T-helper 22 cell (primary cell): ENCODE results near the gene SRD5A1.
A peak's percentile ranks its signal among the peaks of the same experiment; 100 is the strongest.

ENCODE experiments used
- DNase-seq: peaks from one replicate; pipeline ENCODE4 v3.0.0-alpha.2; 2020; ENCODE audit warnings: low read depth

The SRD5A1 gene

DNA sequence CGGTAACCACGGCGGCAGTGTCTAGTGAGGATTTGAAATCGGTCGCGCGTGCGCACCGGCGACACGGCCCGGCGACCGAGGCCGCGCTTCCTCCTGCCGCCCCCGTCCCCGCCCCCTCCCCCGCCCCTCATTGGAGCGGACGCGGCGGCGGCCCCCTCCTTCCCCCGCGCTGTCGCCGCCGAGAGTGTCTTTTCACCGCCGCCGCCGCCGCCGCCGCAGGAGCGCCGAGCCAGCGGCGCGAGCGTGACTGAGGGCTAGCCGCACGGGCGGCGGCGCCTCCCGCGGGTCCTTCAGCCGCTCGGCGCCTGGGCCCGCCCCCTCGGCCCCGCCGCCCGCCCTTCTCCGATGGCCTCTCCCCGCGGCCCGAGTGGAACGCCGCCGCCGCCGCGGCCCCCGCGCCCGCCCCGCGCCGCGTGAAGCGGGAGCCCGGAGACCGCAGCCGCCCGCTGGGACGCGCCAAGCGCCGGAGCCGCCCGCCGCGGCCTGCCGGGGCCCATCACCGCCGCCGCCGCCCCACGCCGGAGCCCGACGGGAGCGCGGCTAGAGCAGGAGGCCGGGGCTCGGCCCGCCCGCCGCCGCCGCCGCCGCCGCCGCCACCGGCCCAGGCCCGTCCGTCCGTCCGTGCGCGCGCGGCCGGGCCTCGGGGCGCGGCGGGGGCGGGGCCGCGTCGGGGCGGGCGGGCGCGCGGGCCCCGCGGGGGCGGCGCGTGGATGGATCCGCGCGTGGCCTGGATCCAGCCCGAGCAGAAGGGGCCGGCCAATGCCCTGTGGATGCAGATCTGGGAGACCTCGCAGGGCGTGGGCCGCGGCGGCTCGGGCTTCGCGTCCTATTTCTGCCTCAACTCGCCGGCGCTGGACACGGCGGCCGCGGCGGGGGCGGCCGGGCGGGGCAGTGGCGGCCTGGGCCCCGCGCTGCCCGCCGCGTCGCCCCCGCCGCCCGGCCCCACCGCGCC is 80.3 kb downstream of the SRD5A1 start, which contains the start of gene TENT4A:
Gene TENT4A, plus strand, starts transcription at position 159 of the 952 bp plus-strand sequence. Its CDS starts 552 bp downstream, at position 711.
- DNase-seq = peak; percentile 17

DNA sequence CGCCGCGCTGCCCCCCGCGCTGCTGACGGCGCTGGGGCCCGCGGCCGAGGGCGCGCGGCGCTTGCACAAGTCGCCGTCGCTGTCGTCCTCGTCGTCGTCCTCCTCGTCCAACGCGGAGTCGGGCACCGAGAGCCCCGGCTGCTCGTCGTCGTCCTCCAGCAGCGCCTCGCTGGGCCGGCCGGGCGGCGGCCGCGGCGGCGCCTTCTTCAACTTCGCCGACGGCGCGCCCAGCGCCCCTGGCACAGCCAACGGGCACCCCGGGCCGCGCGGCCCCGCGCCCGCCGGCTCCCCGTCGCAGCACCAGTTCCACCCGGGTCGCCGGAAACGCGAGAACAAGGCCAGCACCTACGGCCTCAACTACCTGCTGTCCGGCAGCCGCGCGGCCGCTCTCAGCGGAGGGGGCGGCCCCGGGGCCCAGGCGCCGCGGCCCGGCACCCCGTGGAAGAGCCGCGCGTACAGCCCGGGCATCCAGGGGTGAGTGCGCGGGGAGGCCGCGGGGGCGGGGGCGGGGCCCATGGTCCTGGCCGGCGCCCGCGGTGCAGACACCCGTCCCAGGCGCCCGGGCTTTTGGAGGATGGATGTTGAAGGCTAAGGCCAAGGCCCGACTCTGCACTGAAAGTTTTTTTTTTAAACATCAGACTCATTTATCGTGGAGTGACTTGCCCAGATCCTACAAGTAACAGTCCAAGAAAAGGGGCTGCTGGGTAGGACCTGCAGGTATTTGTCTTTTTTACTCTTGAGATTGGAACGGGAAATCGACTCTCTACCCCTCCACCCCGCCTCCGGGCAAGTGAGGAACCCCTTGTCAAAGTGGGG is 81.2 kb downstream of the SRD5A1 start:
- no peak for DNase-seq

DNA sequence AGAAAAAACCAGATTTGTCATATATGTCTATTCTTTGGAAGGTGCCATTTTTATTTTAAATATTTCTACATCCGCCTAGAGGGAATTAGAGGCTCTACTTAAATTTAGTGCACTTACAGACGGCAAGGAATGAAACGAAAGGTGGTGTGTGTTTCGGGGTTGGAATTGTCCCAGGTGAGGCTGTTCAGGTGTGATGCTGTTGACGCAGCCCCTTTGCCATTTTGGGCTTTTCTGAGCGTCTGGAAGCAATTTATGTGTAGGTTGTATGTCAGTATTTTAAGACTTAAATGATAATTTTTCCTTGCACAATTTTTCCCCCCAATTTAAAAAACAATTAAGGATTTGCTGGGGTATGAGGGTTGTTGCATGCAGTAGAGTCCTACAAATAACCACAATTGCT is 82.0 kb downstream of the SRD5A1 start:
- DNase-seq = no peak

DNA sequence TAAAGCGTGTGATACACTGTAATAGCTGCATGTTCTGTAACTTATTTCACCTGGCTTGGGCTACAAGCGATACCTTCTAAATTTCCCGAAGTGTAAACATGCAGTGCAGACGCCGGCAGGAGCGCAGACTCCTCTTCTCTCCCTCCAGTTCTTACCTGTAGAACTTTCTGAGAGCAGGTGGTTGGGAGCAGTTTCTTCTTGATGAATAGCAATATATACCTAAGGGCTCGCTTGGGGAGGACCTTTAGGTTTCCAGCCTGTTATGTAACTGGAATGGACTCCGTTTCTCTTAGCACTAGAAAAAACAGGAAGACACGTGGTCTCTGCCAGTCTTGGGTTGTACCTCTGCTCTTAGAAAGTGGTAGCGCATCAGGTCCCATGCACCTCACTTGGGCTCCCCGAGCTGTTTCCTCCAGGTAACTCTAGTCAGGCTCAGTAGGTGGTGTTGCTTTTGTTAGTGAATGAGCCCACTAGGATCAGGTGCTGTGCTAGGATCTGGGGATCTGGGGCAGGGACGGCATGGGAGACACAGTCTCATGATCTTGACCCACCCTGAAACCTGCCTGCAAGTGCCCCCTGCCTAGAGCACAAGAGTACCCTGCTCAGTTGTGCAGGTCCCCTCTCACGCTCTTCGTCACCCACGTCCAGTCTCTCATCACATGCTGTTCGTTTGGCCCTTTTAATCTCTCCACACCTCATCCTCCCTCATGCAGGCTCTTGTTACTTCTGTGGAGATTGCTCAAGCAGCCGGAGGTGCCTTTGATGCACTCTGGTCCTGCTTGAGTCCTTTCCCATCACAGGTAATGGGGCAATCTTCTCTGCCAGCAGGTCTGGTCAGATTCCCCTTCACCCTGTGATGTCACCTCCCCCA is 82.8 kb downstream of the SRD5A1 start:
- no peak for DNase-seq

DNA sequence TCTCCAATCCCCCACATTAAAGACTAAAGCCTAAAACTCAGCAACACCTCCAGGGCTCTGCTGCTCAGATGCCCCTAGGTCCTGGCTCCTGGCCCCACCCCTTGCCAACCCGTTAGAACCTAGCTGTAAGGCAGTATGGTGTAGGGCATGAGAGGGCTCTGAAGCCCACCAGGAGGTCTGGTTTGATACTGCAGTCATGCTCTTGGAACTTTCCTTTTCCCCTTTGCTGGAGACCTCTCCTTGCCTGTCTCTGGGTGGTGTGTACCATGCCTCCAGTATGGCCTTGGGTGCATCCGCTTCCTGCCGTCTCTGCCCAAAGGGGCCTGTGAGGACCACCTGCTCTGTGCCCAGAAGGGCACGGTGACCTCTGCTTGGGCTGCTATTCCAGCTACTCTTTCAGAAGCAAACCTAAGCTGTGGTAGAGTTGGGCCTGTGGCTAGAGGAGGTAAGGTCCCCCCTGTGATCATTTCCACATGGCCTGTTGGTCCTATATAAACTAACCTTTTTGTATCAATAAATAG is 83.4 kb downstream of the SRD5A1 start:
- DNase-seq = no peak

DNA sequence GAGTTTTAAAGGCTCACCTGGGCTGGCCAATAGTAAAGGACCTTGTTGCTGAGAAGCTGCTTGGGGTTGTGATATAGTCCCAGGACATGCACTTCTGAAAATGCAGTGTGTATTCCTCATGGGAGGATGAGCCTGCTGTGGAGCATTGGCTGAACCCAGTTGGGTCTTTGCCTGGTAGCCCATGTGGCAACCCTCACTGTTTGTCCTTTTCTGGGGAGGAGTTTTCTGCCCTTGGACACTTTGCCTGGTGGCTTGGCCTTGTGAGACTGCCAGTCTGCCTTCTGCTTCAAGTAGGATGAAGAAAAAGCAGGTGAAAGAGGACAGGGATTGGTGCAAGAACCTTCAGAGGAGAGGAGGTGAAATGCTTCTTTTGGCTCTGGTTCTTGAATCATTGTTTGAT is 84.0 kb downstream of the SRD5A1 start:
- DNase-seq = no peak

DNA sequence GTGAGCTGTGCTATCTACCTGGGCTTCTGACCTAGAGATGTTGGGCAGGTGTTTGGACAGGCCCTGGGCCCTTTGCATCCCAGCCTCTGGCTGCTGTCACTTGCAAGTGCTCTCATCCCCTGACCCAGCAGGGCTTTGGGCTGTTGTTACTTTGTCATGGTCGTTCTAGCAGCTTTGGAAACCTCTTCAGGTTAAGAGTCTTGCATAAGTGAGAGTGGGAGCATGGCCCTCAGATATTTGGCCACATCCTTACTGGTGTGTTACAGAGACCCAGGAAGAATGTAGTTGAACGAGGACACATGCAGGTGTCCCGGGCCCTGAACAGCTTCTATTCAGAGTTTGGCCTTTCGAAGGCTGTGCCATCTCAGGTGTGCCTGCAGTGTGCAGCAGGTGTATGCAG is 84.4 kb downstream of the SRD5A1 start:
- DNase-seq = no peak

DNA sequence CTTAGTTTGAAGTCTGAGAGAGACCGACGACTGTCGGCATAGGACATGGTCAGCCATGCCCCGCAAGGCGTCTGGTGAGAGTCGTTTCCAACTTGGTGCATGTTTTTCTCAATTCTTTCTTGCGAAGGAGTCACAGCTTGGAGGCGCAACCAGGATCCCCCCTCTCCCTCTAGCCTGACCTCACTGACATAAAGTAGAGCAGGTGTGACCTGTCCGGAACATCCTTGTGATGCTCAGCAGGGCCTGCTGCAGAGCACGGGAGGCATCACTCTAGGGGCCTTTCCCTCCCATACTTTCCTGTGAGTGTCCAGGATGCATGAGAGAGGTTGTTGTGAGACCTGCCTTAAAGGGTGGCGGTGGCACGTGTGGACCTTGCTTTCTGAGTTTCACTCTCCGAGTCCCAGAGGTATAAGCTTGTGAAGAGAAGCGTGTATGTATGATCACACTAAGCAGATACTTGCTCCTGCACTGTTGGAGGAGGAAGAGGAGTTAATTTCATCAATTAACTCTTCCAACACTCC is 85.0 kb downstream of the SRD5A1 start:
- DNase-seq = no peak

DNA sequence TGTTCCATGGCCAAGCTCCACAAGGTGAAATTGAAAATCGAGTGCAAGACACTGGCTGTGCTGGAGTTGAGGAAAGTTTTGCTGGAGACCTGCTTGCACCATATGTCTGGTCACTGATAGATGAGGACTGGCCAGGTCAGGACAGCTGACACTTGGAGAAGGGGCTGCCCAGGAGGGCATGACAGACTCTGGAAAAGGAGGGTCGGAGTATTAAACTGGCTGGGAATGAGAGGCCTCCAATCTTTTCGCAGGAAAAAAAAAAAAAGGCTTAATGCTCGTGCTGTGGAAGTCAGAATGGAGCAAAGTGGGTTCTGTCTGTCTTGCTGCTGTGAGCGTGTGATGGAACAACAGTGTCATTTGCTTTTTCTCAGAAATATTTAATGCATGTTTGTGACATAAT is 85.5 kb downstream of the SRD5A1 start:
- DNase-seq = no peak

DNA sequence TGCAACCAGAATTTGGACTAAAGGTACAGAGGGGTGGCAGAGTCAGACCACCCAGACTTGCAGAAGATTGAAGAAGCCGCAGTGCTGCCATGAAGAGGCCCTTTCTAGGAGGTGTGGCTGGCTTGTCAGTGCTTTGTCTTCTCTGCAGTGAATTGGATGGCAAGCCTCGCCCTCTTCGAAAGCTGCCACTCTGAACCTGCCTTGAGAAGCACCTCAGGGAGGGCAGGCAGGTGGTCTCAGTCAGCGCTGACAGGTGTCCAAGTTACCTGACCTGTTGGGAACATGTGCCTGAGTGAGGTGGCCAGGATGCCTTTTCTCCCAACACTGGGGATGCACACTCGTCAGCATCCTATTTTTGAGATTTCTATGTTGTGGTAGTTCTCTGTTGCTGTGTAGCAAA is 86.2 kb downstream of the SRD5A1 start:
- no peak for DNase-seq

DNA sequence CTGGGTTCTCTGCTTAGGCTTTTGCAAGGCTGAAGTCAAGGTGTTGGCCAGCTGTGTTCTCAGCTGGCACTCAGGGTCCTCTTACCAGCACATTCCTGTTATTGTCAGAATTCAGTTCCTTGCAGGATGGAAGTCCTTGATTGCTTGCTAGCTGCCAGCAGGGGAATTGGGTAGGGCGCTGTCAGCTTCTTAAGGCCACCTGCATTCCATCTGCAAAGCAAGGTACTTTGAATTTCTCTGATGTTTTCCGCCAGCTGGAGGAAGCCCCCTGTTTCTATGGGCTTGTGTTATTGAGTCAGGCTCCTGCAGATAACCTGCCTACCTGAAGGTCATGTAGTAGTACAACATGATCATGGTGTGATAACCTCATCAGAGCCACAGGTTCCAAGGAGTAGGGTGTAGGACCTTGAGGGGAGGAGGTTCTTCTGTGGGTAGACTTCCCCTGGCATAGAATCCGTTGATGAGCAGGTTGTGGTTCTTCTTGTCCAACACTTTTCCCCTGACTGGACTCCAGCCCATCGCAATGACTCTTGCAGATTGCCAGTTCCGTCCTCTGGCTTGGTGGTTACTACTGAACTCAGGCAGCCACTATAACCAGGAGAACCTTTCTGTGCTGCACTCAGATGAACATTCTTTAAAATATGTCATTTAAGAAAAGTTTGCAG is 86.8 kb downstream of the SRD5A1 start:
- DNase-seq = no peak

DNA sequence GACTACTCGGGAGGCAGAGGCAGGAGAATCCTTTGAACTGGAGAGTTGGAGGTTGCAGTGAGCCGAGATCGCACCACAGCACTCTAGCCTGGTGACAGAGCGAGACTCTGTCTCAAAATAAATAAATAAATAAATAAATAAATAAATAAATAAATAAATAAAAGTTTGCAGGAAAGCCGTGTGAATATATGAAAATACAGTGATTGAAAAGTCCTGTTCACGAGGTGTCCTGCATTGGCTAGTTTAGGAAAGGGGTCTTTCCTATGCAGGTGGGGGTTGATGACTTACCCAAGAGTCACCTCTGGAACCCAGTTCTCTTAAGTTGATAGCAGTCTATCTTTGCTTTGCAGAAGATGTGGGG is 87.3 kb downstream of the SRD5A1 start:
- DNase-seq = no peak

DNA sequence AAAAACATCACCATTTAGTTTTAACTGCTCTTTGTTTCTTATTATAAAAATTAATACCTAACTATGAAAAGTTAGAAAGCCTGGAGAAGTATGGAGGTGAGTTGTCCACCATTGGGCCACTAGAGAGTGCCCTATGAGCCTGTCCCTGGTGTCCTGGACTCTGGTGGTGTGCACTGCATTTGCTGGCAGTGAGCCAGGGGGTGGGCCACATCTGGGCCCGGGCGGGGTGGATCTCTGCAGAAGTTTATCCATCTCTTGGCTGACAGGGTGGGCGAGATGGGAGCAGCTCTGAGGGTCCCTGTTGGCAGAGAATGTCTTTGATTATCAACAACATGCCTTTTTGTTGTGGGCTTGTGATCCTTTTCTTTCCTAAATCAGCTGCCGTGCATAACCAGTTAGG is 88.2 kb downstream of the SRD5A1 start:
- DNase-seq = no peak

DNA sequence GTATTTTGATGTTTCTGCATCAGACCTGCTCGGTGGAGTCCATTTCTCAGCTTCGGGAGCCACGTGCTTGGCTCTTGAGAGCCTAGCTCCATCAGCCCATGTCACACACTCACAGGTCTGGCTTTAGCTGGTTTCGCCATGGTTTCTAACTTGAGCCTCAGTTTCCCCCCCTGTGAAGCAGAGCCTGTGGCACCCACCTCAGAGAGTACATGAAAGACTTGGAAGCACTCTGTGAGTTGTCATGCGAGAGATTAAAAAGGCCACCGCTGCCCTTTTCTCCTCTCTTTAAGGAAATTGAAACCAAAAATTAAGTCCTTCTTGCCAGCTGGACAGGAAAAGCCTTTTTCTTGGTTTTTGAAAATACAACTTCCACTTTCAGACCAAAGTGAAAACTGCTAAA is 88.8 kb downstream of the SRD5A1 start:
- no peak for DNase-seq

DNA sequence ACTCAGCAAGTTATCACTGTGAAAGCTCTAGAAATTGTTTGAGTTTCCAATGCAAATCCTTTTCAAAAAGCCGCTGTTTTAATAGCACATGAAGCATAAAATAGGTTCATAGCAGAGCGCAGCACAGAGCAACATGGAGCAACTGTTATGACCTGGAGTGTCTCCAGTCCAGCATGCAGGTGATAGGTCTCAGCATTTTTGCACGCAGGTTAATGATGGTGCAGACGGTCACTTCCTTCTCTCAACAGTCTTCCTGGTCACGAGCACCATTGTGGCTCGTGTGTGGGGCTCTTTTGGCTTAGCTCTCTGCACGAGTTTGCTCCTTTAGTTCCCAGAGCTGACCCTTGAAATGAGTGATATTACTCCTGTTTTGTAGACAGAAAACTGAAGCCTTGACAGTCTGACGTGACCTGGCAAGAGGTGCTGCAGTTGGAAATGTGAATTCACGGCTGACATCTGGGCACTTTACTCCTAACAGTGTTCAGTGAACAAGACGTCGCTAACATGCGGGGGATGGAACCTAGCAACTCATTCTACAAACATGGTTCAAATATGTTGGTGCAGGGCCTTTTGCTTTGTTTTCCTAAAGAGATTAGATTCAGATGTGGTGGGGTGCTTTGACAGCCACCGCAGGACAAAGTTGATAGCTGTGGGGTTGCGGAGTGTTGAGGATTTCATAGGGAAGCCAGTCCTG is 90.0 kb downstream of the SRD5A1 start:
- no peak for DNase-seq

DNA sequence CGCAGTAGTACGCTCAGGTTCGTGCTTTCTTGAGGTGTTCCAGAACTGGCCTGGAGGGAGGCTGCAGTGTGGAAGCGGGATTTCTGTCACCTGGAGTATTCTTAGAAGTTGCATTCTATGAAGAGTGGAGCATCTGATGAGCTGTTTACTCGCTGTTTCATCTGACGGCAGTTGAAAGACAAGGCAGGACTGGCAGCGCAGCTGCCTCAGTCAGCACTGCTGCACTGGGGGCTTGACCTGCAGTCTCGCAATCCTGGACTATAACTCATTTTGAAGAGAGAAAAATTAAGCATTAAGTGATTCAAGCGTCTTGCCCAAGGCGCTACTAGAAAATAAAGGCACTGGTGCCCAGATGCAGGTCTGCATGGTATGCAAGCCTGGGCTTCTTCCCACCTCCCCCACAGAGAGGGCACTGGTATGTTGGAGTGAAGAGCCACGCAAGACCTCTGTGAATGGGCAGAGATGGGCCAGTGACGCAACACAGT is 90.6 kb downstream of the SRD5A1 start:
- DNase-seq = no peak
